NCI-H345 treated with DMSO at 0.1 percent for 48 hours (cell line): ENCODE results near the gene PEMT.

Experiments
- DNase-seq: peaks from one replicate; lab custom pipeline; 2025; ENCODE audit not compliant: unreplicated experiment; lab: John Stamatoyannopoulos, UW

Gene PEMT

GRCh38 chr17:17537311-17538099 lies 54.0 kb downstream of the PEMT start:
- DNase-seq, result no peak

GRCh38 chr17:17536702-17537101 lies 54.8 kb downstream of the PEMT start:
- DNase-seq, result no peak

- DNase-seq, result peak; percentile 6
Observed at GRCh38 chr17:17535957-17536356, 55.6 kb downstream of the PEMT start.

GRCh38 chr17:17533901-17534441 lies 57.5 kb downstream of the PEMT start:
- no peak for DNase-seq

GRCh38 chr17:17532991-17533390 lies 58.5 kb downstream of the PEMT start:
- no peak for DNase-seq

GRCh38 chr17:17531156-17531555 lies 60.4 kb downstream of the PEMT start:
- no peak for DNase-seq

- no peak for DNase-seq
Observed at GRCh38 chr17:17528696-17529652, 62.5 kb downstream of the PEMT start.

- no peak for DNase-seq
Observed at GRCh38 chr17:17527956-17528500, 63.5 kb downstream of the PEMT start.

GRCh38 chr17:17527534-17527933 lies 64.0 kb downstream of the PEMT start:
- DNase-seq, result no peak

GRCh38 chr17:17526369-17526768 lies 65.1 kb downstream of the PEMT start:
- DNase-seq, result no peak

- no peak for DNase-seq
Observed at GRCh38 chr17:17525956-17526355, 65.6 kb downstream of the PEMT start.

- DNase-seq, result peak; percentile 27
Observed at GRCh38 chr17:17525311-17525710, 66.2 kb downstream of the PEMT start.

GRCh38 chr17:17523731-17524490 lies 67.6 kb downstream of the PEMT start:
- DNase-seq, result peak; percentile 29

- peak; percentile 64 for DNase-seq
Observed at GRCh38 chr17:17523001-17523730, 68.3 kb downstream of the PEMT start.

- no peak for DNase-seq
Observed at GRCh38 chr17:17520599-17521232, 70.8 kb downstream of the PEMT start.

GRCh38 chr17:17519886-17520285 lies 71.6 kb downstream of the PEMT start:
- DNase-seq, result no peak

GRCh38 chr17:17518951-17519350 lies 72.6 kb downstream of the PEMT start:
- DNase-seq, result no peak

GRCh38 chr17:17518014-17518413 lies 73.5 kb downstream of the PEMT start:
- no peak for DNase-seq

GRCh38 chr17:17516941-17517720 lies 74.4 kb downstream of the PEMT start:
- no peak for DNase-seq
